Activated gamma-delta T cell treated with Interleukin-2 at 50 U/mL for 16 hours (primary cell): Measurements from ENCODE around the gene TGM2.

Experiments used
- DNase-seq: peaks from one replicate; pipeline ENCODE4 v3.0.0-alpha.2; 2020

Gene TGM2

DNA sequence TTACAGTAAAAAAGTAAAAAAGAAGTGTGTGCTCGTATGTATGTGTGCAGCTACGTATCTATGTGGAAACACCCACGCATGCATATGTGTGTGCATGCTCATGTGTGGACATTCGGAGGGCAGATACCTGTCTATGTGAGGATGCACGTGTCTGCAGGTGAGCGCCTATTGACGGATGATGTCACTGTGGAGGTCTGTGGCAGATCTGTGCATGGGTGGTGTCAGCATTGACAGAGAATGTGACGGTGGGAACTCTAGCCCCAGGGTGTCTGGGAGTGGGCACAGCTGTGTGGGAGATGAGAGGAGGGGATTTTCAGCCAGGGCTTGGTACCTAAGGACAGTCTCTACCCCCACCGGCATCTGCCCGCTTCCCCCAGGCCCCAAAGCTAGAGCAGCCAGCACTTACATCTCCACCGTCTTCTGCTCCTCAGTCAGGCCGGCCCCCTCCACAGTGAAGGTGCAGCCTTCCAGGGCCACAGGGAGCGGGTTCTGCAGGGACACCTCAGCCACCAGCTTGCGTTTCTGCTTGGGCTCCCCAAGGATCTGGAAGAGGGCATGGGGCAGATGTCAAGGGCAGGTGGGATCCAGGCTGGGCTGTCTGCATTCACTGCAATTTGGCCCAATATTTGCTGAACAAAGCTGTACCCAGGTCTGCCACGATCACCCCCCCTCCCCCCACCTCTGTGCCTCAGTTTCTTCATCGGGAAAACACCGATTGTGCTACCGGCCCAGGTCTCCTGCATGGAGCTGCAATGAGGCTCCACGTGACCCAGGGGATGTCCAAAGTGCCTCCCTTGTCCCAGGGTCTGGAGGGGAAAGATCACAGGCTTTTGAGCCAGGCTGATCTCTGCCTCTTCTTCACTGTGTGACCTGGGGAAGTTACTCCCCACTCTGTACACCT is 34.1 kb downstream of the TGM2 start:
- DNase-seq, result no peak

GRCh38 chr20:38129893-38130609 is 35.0 kb downstream of the TGM2 start:
- DNase-seq, result no peak

GRCh38 chr20:38129248-38129865 is 35.7 kb downstream of the TGM2 start:
- DNase-seq, result no peak

- no peak for DNase-seq
These were observed 36.4 kb downstream of the TGM2 start for GRCh38 chr20:38128691-38129090.

DNA sequence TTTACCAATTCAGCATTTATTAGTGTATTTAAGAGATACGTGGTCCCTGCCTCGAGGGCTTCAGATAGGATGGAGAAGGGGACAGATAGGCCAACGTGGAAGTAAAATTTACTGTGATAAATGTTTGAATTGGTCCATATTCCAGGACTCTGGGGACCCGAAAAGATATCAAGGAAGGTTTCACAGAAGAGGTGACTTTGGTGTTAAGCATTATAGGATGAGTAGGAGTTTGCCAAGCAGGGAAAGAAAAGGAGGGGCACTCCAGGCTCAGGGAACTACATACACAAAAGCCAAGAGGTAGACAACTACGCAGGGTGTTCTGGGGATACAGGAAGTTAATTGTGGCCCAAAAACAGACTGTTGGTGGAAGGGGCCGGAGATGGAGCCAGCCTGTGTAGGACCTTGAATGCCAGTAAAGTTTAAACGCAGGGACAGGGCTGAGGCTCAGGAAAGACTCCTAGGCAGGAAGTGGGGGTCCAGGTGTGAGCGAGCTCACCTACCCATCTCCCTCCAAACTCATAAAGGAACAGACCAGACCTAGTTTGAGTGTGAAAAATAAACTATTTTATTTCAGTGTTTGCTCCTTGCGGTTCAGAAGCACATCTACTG is 37.0 kb downstream of the TGM2 start:
- no peak for DNase-seq

DNA sequence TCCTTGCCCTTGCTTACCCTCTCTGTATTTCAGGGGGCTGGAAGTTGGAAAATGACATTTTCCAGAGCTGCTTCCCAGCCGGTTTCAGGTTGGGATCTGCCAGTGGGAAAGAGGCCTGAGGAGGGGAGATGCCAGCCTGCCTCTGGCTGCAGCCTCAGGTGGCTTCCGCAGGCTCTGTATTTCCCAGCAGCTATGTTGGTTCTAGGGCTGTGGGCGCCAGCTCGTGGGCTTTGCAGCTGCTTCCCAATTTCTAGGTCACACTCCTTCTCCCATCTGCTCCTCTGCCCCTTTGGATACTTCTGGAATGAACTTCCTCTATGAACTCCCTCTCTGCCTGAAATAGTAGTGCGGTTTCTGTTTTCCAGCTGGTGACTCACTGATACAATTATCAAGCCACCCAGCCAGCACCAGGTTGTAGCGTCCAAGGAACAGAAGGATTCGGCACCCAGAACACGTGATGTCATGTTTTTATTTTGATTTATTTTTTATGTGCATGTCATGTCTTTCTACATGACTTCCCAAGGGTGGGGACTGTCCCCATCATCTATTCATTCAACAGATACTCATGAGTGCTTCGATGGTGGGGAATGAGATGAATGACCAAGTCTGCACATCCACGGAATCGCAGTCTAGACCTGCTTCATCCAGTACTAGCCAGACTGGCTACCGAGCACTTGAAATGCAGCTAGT is 38.0 kb downstream of the TGM2 start:
- DNase-seq, result no peak

DNA sequence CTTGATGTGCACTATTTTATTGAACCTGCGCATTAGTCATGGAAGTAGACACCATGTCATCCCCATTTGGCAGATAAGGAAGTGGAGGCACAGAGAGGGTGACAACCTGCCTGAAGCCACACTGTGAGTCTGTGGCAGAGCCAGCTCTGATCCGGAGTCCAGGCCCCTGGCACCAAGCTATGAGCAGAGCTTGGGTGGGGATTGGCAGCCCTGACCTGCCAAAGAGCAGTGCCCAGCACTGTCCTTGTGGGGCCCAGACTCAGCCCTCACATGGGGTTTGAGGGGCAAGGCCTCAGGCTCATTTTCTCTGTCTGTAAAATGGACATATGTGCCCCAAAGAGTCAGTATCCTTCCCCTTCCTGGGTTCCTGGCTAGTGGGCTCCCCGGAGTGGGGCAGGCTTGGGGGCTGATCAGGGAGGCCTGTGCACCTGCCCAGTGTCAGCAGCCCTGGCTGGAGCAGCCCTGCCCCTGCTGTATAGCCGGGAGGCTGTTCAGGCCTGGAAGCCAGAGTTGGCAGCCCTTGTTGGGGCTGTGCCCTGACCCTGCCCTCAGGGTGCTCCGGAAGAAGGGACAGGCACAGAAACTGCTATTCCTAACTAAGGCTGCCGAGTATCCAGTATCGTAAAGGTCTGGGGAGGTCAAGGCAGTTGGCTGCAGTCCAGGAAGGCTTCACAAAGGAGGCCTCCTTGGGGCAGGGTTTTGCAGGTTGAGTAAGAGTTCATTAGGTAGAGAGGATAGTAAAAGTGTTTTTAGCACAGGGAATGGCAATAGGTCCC is 38.7 kb downstream of the TGM2 start:
- DNase-seq, result no peak

DNA sequence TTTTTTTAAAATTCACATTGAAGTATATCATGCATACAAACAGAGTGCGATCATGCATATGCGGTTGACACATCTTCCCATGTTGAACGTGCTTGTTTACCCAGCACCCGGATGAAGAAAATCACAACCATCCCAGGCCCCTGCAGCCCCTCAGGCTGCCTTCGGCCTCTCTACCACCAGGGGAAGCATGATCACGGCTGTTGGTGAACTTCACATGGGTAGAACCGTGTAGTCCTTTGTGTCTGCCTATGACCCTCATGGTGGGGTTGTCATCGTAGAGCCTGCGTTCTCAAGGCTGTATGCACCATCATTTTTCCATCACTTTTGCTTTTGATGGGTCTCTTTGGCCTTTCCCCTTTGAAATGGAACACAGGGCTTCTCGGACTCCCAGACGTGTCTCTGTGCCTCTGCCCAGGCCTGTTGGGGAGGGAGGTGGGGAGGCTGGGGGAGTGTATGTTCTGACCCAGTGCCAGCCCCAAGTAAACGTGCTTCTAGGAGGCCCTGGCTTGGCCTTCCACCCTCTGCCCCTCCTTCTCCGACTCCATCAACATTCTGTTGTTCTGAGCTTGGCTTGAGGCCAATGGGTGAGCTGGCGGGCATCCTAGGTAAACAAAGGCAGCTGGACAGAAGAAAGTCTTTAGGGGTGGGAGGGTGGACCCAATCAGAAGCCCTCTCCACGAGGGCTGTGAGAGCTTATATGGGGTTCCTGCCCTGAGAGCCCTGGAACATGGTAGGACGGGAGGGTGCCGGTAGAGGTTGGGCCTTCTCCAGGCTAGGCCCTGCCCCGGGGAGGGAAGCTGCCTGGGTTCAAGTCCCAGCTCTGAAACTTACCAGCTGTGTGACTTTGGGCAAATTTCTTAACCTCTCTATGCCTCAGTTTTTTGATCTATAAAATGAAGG is 39.7 kb downstream of the TGM2 start:
- no peak for DNase-seq

- DNase-seq, result no peak
These were observed 42.0 kb downstream of the TGM2 start for GRCh38 chr20:38123021-38123587.

- no peak for DNase-seq
These were observed 43.3 kb downstream of the TGM2 start for GRCh38 chr20:38121741-38122140.

- DNase-seq, result no peak
These were observed 44.5 kb downstream of the TGM2 start for GRCh38 chr20:38120625-38120988.

DNA sequence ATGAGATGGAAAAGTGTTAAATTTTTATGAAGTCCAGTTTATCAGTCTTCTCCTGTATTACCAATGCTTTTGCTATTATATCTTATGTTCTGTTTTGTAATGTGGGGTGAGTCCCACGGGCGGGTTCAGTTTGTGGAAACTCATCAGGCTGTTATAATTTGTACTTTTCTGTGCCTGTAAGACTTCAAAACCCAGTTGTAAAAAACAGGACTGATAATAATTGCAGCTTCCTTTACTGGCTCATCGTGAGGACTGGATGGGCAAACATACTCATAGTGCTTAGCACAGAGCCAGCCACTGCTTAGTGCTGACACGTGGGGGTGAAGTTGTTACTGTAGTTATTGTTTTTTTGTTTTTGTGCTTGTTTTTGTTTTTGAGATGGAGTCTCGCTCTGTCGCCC is 45.6 kb downstream of the TGM2 start:
- no peak for DNase-seq

DNA sequence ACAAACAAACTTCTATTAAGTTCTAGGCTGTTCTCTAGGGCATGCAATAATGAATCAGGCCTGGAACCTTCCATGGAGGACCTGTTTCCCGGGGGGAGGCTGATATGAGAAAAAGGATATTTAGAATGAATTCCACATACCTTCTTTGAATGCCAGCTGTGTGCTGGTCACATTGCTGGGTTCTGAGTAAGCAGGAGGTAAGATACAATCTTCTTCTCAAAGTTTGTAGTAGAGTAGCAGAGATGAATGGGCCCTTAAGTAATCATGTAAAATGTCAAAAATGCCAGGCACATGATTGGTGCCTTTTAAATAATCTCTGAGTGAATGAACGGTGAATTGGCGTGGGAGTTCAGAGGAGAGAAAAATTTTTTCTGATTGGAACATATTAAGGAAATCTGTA is 47.4 kb downstream of the TGM2 start:
- no peak for DNase-seq

GRCh38 chr20:38117205-38117604 is 47.9 kb downstream of the TGM2 start:
- no peak for DNase-seq

GRCh38 chr20:38116409-38117165 is 48.5 kb downstream of the TGM2 start:
- no peak for DNase-seq

DNA sequence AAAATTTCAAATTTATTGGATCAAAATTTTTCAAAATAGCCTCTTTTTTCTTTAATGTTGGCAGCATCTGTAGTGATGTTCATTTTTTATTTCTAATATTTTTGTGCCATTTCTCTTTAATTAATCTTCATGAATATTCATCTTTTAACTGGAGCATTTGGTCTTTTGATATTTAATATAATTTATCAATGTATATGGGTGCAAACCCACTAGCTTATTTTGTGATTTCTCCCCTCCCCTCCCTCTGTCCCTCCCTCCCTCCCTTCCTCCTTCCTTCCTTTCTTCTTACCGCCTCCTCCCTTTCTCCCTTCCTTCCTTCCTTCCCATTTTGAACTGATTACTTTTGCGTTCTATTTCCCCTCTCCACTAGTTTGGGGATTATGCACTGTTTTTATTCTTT is 49.2 kb downstream of the TGM2 start:
- no peak for DNase-seq

- no peak for DNase-seq
These were observed 49.9 kb downstream of the TGM2 start for GRCh38 chr20:38115205-38115604.

DNA sequence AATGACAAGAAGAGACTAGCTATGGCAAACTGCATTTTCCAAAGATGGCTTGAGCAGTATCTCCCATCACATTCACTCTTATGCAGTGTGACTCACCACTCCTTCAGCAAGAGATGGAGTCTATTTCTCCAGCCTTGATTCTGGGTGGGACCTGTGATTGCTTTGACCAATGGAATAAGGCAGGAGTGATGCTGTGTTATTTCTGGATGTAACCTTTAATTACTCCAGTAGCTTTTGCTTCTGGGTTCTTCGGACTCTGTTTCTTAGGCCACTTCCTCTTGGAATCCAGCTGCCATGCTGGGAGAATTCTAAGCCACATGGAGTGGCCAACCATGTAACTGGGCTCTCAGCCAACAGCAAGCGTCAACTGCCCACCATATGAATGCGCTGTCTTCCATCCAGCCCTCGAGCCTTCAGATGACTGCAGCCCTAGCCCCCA is 50.7 kb downstream of the TGM2 start:
- DNase-seq, result no peak

DNA sequence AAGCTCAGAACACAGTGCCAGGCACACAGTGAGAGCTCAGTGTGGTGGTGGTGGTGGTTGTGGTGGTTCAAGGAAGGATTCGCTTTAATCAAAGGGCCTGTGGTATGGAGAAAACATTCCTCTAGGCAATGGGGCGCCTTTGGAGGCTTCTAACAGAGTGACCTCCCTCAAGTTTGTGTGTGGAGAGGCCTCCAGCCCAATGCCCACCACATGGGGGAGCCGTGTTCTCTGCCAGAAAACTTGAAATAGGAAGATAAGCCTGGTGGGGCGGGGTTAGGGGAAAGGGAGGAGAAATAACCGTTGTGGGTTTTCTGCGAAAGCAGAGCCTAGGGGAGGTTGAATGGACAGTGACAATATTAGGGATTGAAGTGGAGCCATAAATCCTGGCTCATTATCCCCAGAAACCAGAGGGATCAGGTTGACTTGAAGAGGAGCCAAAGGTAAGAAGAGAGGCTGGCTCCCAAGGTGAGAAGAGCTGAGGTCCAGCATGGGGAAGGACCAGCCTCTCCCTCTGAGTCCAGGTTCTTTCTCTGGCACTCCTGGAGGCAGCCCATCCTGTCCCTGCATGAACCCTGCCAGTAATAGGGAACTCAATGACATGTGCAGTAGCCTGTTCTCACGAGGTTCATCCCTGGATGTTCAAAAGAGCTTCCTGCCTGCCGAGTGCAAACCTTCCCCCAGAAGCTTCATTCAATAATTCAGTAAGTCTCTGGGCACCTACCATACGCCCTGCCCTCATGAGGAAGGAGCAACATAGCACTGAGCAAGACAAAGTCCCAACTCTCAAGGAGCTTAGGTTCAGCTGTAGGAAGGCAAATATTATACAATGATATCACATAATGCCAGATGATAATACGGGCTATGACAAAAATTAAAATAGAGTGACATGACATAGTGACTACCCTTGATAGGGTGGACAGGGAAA is 51.4 kb downstream of the TGM2 start:
- no peak for DNase-seq
